Left lung (tissue), 10 donors: Measurements from ENCODE around the gene PPP1R12C. TPM values are rescaled to one million over a fixed set of nuclear protein-coding genes. Genes with fewer than 3 reads are reported as not detected.

Experiments
- ATAC-seq: fragments of 200-7000 bp; cut with Tn5 transposase; one replicate; pipeline ENCODE4 v1.9.1; 2020; ENCODE audit warnings: moderate library complexity
- DNase-seq, 4 donors: peaks; one replicate each; pipeline ENCODE4 v3.0.0-alpha.2; 2013 to 2020
- H3K27ac ChIP-seq, 2 donors: fragments of 200-600 bp; sonication (generic) in 1 of 2; one replicate each; pipeline versions ENCODE4 v1.5.0 to v1.8.0; 2020 to 2021
- H3K27me3 ChIP-seq, 2 donors: fragments of 200-600 bp; sonication (generic) in 1 of 2; one replicate each; pipeline versions ENCODE4 v1.5.0 to v1.8.0; 2020 to 2021
- H3K36me3 ChIP-seq, 2 donors: fragments of 200-600 bp; sonication (generic) in 1 of 2; one replicate each; pipeline versions ENCODE4 v1.5.0 to v1.8.0; 2020 to 2021
- H3K4me1 ChIP-seq, 2 donors: fragments of 200-600 bp; one replicate each; pipeline ENCODE4 v1.8.0; 2021
- H3K4me3 ChIP-seq, 2 donors: fragments of 200-600 bp; sonication (generic) in 1 of 2; one replicate each; pipeline versions ENCODE4 v1.5.0 to v1.8.0; 2020 to 2021; ENCODE audit warnings: mild to moderate bottlenecking in 1 of 2
- H3K9me3 ChIP-seq, 2 donors: fragments of 200-600 bp; sonication (generic) in 1 of 2; one replicate each; pipeline versions ENCODE4 v1.5.0 to v1.8.0; 2020 to 2021
- CTCF ChIP-seq, 2 donors: fragments of 200-600 bp; sonication (generic) in 1 of 2; IDR thresholded peaks; one replicate each; pipeline versions ENCODE4 v1.5.0 to v1.8.0; 2021; ENCODE audit warnings: antibody characterized with exemption in 2 of 2
- intact Hi-C, 2 donors: fragments of 100-400 bp; cut with DNase I; formaldehyde crosslinking; loops; one replicate each; pipeline versions ENCODE4 v1.11.2 to v1.14.2; 2022
- polyA plus RNA-seq, 6 donors: library from polyadenylated mRNA; unstranded; fragments of 120-200 nt; gene quantifications; one replicate each; pipeline ENCODE4 v1.2.1, GENCODE V29; 2013; ENCODE audit not compliant: insufficient read length in 6 of 6
- total RNA-seq, 2 donors: library from RNA; stranded (reverse); fragmentation: NEBNext Ultra II Directional; extraction: Animal tissue kit (Norgen Biotek cat#: 25700); gene quantifications; one replicate each; pipeline ENCODE4 v1.2.1, GENCODE V29; 2021
- donor health status: DM: no; HTN: yes; CAD: no.
- donor health status: DM: no; HTN: no; CAD: no.

PPP1R12C gene
- total and polyA plus RNA-seq, 8 donors: 50.2 to 113 (median 70.2) TPM

- TF ChIP-seq CTCF (IDR thresholded peaks at IDR 0.05): no peak
- peaks cover 21 to 52% of the 10 kb centered on the region in 2 donors for H3K4me1 ChIP-seq
- no peak overlapping the region for H3K4me3 ChIP-seq
- H3K36me3 ChIP-seq: peaks cover 0 to 30% of the 10 kb centered on the region in 2 donors
- ATAC-seq (no peak), DNase-seq (no peak)
- peak overlapping the region in 1 of 2 donors; percentile 4 for H3K27ac ChIP-seq
- H3K9me3 ChIP-seq: no peaks in the 10 kb centered on the region
- H3K27me3 ChIP-seq: no peaks in the 10 kb centered on the region
- intact Hi-C loops: no loop called here
Observed at GRCh38 chr19:55114566-55115145, 2.8 kb downstream of the PPP1R12C start.

GRCh38 chr19:55113570-55114039 is 3.8 kb downstream of the PPP1R12C start:
- DNase-seq: peak in 3 of 4 donors; percentile 67 to 91 (median 82)
- H3K36me3 ChIP-seq: peaks cover 0 to 41% of the 10 kb centered on the region in 2 donors
- peaks cover 19 to 47% of the 10 kb centered on the region in 2 donors for H3K4me1 ChIP-seq
- no peak for TF ChIP-seq CTCF (IDR thresholded peaks at IDR 0.05)
- no peaks in the 10 kb centered on the region for H3K27me3 ChIP-seq
- peak overlapping the region; percentile 59 to 81 for H3K27ac ChIP-seq
- H3K4me3 ChIP-seq: no peak overlapping the region
- intact Hi-C loops: no loop called here
- ATAC-seq: peak; percentile 47
- H3K9me3 ChIP-seq: no peaks in the 10 kb centered on the region

GRCh38 chr19:55112777-55113569 is 4.5 kb downstream of the PPP1R12C start:
- DNase-seq: peak in 1 of 4 donors; percentile 16
- no peak overlapping the region for H3K4me3 ChIP-seq

GRCh38 chr19:55112246-55112776 is 5.1 kb downstream of the PPP1R12C start:
- intact Hi-C loops: no loop called here

More at GRCh38 chr19:55112777-55113569, 4.5 kb downstream of the PPP1R12C start:
- no peaks in the 10 kb centered on the region for H3K27me3 ChIP-seq
- peaks cover 16 to 40% of the 10 kb centered on the region in 2 donors for H3K4me1 ChIP-seq
- no peaks in the 10 kb centered on the region for H3K9me3 ChIP-seq
- peak; percentile 4 for ATAC-seq
- TF ChIP-seq CTCF (IDR thresholded peaks at IDR 0.05): no peak
- intact Hi-C loops: no loop called here
- H3K36me3 ChIP-seq: peaks cover 0 to 42% of the 10 kb centered on the region in 2 donors
- H3K27ac ChIP-seq: peak overlapping the region; percentile 59 to 81

More at GRCh38 chr19:55112246-55112776, 5.1 kb downstream of the PPP1R12C start:
- Histone ChIP-seq H3K27me3 (no peaks in the 10 kb centered on the region), H3K4me1 (peaks cover 16 to 40% of the 10 kb centered on the region in 2 donors), H3K36me3 (peaks cover 0 to 43% of the 10 kb centered on the region in 2 donors), H3K9me3 (no peaks in the 10 kb centered on the region), H3K4me3 (no peak overlapping the region), H3K27ac (peak overlapping the region in 1 of 2 donors; percentile 81)
- no peak for DNase-seq
- ATAC-seq: no peak
- no peak for TF ChIP-seq CTCF (IDR thresholded peaks at IDR 0.05)
